Mesendoderm (in vitro differentiated cells): ENCODE measurements around the gene TMEM139.
A peak's percentile ranks its signal among the peaks of the same experiment; 100 is the strongest.

ENCODE experiments used
- DNase-seq: peaks from one replicate; pipeline ENCODE4 v3.0.0; 2013
- H2AK5ac ChIP-seq: 2 replicates; pipeline ENCODE4 v1.6.1; 2013; ENCODE audit warnings: low read length, inconsistent platforms
- H2BK120ac ChIP-seq: 2 replicates; pipeline ENCODE4 v1.6.1; 2013; ENCODE audit warnings: low read depth, mild to moderate bottlenecking, low read length, moderate library complexity, mixed read lengths
- H2BK15ac ChIP-seq: replicated peaks from 2 replicates; pipeline ENCODE4 v1.6.1; 2013; ENCODE audit warnings: low read depth, mild to moderate bottlenecking, moderate library complexity
- H2BK5ac ChIP-seq: 2 replicates; pipeline ENCODE4 v1.6.1; 2013; ENCODE audit warnings: low read length, inconsistent platforms
- H3K18ac ChIP-seq: 2 replicates; pipeline ENCODE4 v1.6.1; 2013; ENCODE audit warnings: mild to moderate bottlenecking, low read length, mixed read lengths
- H3K23ac ChIP-seq: one replicate; pipeline ENCODE4 v1.6.1; 2013; ENCODE audit warnings: low read length
- H3K27ac ChIP-seq: 2 replicates; pipeline ENCODE4 v1.5.1; 2013; ENCODE audit warnings: low read depth, mild to moderate bottlenecking, inconsistent platforms, low read length, moderate library complexity
- H3K27me3 ChIP-seq: 2 replicates; pipeline ENCODE4 v1.6.1; 2013; ENCODE audit warnings: low read length, control low read depth, mild to moderate bottlenecking, inconsistent platforms; ENCODE audit not compliant: insufficient read depth, poor library complexity
- H3K36me3 ChIP-seq: 2 replicates; pipeline ENCODE4 v1.6.1; 2013; ENCODE audit warnings: low read length, inconsistent platforms; ENCODE audit not compliant: control insufficient read depth, insufficient read depth
- H3K4ac ChIP-seq: one replicate; pipeline ENCODE4 v1.6.1; 2013; ENCODE audit warnings: low read depth, mild to moderate bottlenecking, low read length, moderate library complexity
- H3K4me1 ChIP-seq: 2 replicates; pipeline ENCODE4 v1.6.1; 2013; ENCODE audit warnings: low read depth, low read length, inconsistent platforms; ENCODE audit not compliant: control insufficient read depth
- H3K4me2 ChIP-seq: 2 replicates; pipeline ENCODE4 v1.6.1; 2013; ENCODE audit warnings: low read length
- H3K4me3 ChIP-seq: 2 replicates; pipeline ENCODE4 v1.5.1; 2013; ENCODE audit warnings: mild to moderate bottlenecking, low read length
- H3K56ac ChIP-seq: one replicate; pipeline ENCODE4 v1.6.1; 2013; ENCODE audit warnings: low read length
- H3K79me1 ChIP-seq: 2 replicates; pipeline ENCODE4 v1.6.1; 2013; ENCODE audit warnings: low read length, inconsistent platforms
- H3K79me2 ChIP-seq: 2 replicates; pipeline ENCODE4 v1.6.1; 2013; ENCODE audit warnings: mild to moderate bottlenecking, low read length; ENCODE audit not compliant: control insufficient read depth, insufficient read depth
- H3K9ac ChIP-seq: 2 replicates; pipeline ENCODE4 v1.6.1; 2013; ENCODE audit warnings: low read length, inconsistent platforms
- H4K5ac ChIP-seq: one replicate; pipeline ENCODE4 v1.6.1; 2013; ENCODE audit warnings: low read length
- H4K8ac ChIP-seq: one replicate; pipeline ENCODE4 v1.6.1; 2013; ENCODE audit warnings: low read depth, mild to moderate bottlenecking, control low read depth, low read length, moderate library complexity
- WGBS: extraction: QIAGEN DNeasy Blood & Tissue Kit; methylation state at CpG from one replicate; pipeline ENCODE4 v1.1.7; 2013; ENCODE audit warnings: low lambda C conversion rate, missing lambda C conversion rate; ENCODE audit not compliant: insufficient coverage; ENCODE audit errors: extremely low coverage; 5-methylcytosine and 5-hydroxymethylcytosine counted together

TMEM139 gene

DNA sequence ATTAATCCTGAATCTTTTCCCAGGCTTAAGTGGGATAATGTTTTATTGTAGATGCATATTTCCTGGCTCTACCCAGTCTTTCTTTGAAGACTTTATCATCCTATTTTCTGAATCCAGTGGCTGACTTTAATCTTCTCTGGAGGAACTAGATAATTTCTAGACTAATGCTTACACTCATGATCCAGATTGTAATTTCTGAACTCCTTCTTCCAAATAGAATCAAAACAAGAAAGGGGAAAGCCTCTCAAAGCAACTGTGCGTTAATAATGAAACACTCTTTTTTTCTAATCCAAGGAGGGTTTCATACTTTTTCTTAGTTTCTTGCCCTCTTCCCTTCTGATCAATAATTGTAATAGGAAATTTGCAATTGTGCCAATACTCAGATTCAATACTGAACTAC lies 13.5 kb upstream of the TMEM139 start:
- no peak overlapping the region for H3K4me2 ChIP-seq
- H3K27ac ChIP-seq: no peak overlapping the region
- no peak for DNase-seq
- H4K5ac ChIP-seq: no peak overlapping the region
- no peaks in the 10 kb centered on the region for H3K79me2 ChIP-seq
- H3K4me1 ChIP-seq: no peaks in the 10 kb centered on the region
- no CpG with 5 or more reads among the region's 1 CpG for WGBS
- H4K8ac ChIP-seq: no peak overlapping the region
- no peak overlapping the region for H2BK5ac ChIP-seq
- H2BK15ac ChIP-seq: no peak overlapping the region
- H3K56ac ChIP-seq: no peak overlapping the region
- H3K23ac ChIP-seq: no peak overlapping the region
- no peaks in the 10 kb centered on the region for H3K79me1 ChIP-seq
- no peak overlapping the region for H3K9ac ChIP-seq
- no peak overlapping the region for H3K4me3 ChIP-seq
- H3K4ac ChIP-seq: no peak overlapping the region
- H3K27me3 ChIP-seq: no peaks in the 10 kb centered on the region
- H2BK120ac ChIP-seq: no peak overlapping the region
- H3K36me3 ChIP-seq: no peaks in the 10 kb centered on the region
- no peak overlapping the region for H2AK5ac ChIP-seq
- H3K18ac ChIP-seq: no peak overlapping the region

DNA sequence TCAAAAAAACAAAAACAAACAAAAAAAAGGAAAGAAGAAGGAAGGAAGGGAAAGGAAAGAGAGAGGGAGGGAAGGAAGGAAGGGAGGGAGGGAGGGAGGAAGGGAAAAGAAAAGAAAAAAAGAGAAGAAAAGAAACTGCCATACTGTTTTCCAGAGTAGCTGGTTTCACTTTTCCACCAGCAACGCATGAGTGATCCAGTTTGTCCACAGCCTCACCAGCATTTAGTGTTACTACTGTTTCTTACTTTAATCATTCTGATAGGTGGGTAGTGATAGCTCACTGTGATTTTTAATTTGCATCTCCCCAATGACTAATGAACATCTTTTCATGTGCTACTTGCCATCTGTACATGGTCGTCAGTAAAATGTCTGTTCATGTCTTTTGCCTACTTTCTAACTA lies 11.9 kb upstream of the TMEM139 start:
- Histone ChIP-seq H3K18ac (no peak overlapping the region), H2BK120ac (no peak overlapping the region), H2AK5ac (no peak overlapping the region), H4K8ac (no peak overlapping the region), H3K4me1 (no peaks in the 10 kb centered on the region), H3K9ac (no peak overlapping the region), H3K27ac (no peak overlapping the region), H3K79me2 (no peaks in the 10 kb centered on the region), H2BK5ac (no peak overlapping the region), H4K5ac (no peak overlapping the region), H3K27me3 (no peaks in the 10 kb centered on the region), H3K79me1 (no peaks in the 10 kb centered on the region), H3K56ac (no peak overlapping the region), H3K23ac (no peak overlapping the region), H3K4ac (no peak overlapping the region), H3K36me3 (no peaks in the 10 kb centered on the region), H2BK15ac (no peak overlapping the region), H3K4me3 (no peak overlapping the region), H3K4me2 (no peak overlapping the region)
- no CpG with 5 or more reads among the region's 2 CpGs for WGBS
- no peak for DNase-seq

DNA sequence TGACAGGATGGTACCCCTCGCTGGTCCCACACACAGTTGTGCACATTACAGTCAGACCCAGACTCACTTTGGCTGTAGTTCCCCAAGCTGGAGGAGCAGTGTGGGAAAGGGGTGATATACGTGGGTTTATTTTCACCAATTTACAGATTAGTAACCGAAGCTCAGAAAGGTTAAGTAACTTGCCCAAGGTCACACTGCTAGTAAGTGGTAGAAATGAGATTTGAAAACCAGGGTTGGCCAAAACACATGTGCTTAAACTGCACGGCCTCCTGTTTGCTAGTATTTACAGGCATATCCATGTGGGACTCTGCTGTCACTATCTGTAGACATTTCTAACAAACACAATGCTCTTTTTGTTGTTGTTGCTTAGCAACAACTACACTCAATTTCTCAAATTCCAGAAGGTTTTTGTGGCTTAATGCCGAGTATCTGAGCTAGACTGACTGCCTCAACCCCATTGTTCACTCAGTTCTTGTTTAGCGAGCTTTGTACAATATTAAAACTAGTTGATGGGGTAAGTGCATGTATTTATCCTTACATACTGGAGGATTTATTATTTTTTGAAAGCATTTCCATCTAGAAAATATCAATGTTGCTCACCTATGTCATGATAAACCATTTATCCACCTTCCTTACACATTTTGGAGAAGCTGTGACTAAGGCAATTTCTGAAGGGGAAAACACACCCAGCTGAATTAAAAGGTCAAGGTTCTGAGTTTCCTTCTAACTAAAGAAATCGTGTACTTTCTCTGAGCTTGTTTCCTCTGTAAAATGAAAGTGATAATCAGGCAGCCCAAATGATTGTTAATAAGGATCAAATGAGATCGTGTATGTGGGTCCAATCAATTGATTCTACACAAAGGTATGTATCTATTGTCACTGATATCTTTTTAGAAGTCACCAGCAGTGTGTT lies 5.3 kb upstream of the TMEM139 start:
- Histone ChIP-seq H3K18ac (no peak overlapping the region), H3K79me2 (no peaks in the 10 kb centered on the region), H3K23ac (no peak overlapping the region), H3K79me1 (no peaks in the 10 kb centered on the region), H3K36me3 (no peaks in the 10 kb centered on the region), H2BK15ac (no peak overlapping the region), H3K4ac (no peak overlapping the region), H3K4me3 (no peak overlapping the region), H2BK5ac (no peak overlapping the region), H3K27ac (no peak overlapping the region), H3K4me1 (peaks cover 4% of the 10 kb centered on the region), H3K56ac (no peak overlapping the region), H3K4me2 (no peak overlapping the region), H4K5ac (no peak overlapping the region), H2AK5ac (no peak overlapping the region), H2BK120ac (no peak overlapping the region), H4K8ac (no peak overlapping the region), H3K27me3 (no peaks in the 10 kb centered on the region), H3K9ac (no peak overlapping the region)
- DNase-seq: peak; percentile 78
- WGBS: no CpG with 5 or more reads among the region's 8 CpGs

DNA sequence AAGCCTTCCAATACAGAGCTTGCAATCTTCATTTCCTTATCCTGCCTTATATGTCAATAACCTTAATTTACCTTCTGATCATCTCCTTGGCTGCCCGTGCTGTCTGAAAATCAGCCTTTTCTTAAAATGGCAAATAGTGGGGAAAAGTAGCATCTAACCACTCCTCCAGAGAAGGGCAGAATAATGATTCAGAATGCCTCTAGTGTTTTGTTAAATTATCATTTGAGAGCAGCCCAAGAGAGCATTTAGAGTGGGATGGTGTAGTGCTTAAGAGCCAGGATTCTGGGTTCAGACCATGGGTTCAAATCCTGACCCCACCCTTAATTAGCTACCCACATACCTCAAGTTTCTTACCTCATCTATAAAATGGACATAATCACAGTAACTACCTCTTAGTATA lies 4.6 kb upstream of the TMEM139 start:
- no peak overlapping the region for H3K27ac ChIP-seq

GRCh38 chr7:143280566-143280965 lies 4.2 kb upstream of the TMEM139 start:
- H3K79me1 ChIP-seq: no peaks in the 10 kb centered on the region
- no peak overlapping the region for H3K4me3 ChIP-seq
- H3K4me1 ChIP-seq: peaks cover 9% of the 10 kb centered on the region
- no peak overlapping the region for H3K18ac ChIP-seq
- H3K36me3 ChIP-seq: no peaks in the 10 kb centered on the region
- H3K4ac ChIP-seq: no peak overlapping the region
- no peaks in the 10 kb centered on the region for H3K79me2 ChIP-seq
- WGBS: no CpG with 5 or more reads among the region's 2 CpGs
- no peaks in the 10 kb centered on the region for H3K27me3 ChIP-seq
- H2BK120ac ChIP-seq: no peak overlapping the region
- H3K9ac ChIP-seq: no peak overlapping the region
- no peak overlapping the region for H3K56ac ChIP-seq
- H2AK5ac ChIP-seq: no peak overlapping the region
- no peak for DNase-seq
- no peak overlapping the region for H2BK15ac ChIP-seq
- H4K5ac ChIP-seq: no peak overlapping the region
- no peak overlapping the region for H4K8ac ChIP-seq
- H3K23ac ChIP-seq: no peak overlapping the region
- H3K4me2 ChIP-seq: no peak overlapping the region
- H3K27ac ChIP-seq: no peak overlapping the region
- no peak overlapping the region for H2BK5ac ChIP-seq

More for the DNA sequence above, 4.6 kb upstream of the TMEM139 start:
- Histone ChIP-seq H3K56ac (no peak overlapping the region), H3K79me2 (no peaks in the 10 kb centered on the region), H3K27me3 (no peaks in the 10 kb centered on the region), H3K9ac (no peak overlapping the region), H2AK5ac (no peak overlapping the region), H3K79me1 (no peaks in the 10 kb centered on the region), H3K4ac (no peak overlapping the region), H2BK5ac (no peak overlapping the region), H4K8ac (no peak overlapping the region), H4K5ac (no peak overlapping the region), H2BK120ac (no peak overlapping the region), H3K4me1 (peaks cover 5% of the 10 kb centered on the region), H3K4me2 (no peak overlapping the region), H3K36me3 (no peaks in the 10 kb centered on the region), H3K23ac (no peak overlapping the region), H3K4me3 (no peak overlapping the region), H2BK15ac (no peak overlapping the region), H3K18ac (no peak overlapping the region)
- WGBS: no CpG with 5 or more reads among the region's 1 CpG
- DNase-seq: no peak

- no CpG with 5 or more reads among the region's 2 CpGs for WGBS
- no peak overlapping the region for H4K5ac ChIP-seq
Observed at GRCh38 chr7:143281529-143281928, 3.2 kb upstream of the TMEM139 start.

More at GRCh38 chr7:143281529-143281928, 3.2 kb upstream of the TMEM139 start:
- peaks cover 9% of the 10 kb centered on the region for H3K4me1 ChIP-seq
- H3K23ac ChIP-seq: no peak overlapping the region
- H2BK120ac ChIP-seq: no peak overlapping the region
- no peaks in the 10 kb centered on the region for H3K79me2 ChIP-seq
- no peaks in the 10 kb centered on the region for H3K36me3 ChIP-seq
- no peak overlapping the region for H3K56ac ChIP-seq
- H3K4me2 ChIP-seq: no peak overlapping the region
- H3K79me1 ChIP-seq: no peaks in the 10 kb centered on the region
- H3K27me3 ChIP-seq: no peaks in the 10 kb centered on the region
- no peak overlapping the region for H3K18ac ChIP-seq
- no peak overlapping the region for H3K4me3 ChIP-seq
- no peak overlapping the region for H3K4ac ChIP-seq
- H3K9ac ChIP-seq: no peak overlapping the region
- no peak overlapping the region for H3K27ac ChIP-seq
- no peak overlapping the region for H2BK5ac ChIP-seq
- no peak overlapping the region for H4K8ac ChIP-seq
- no peak overlapping the region for H2AK5ac ChIP-seq
- no peak overlapping the region for H2BK15ac ChIP-seq
- no peak for DNase-seq
